ENCODE measurements around the gene HADHB.
A peak's percentile ranks its signal among the peaks of the same experiment; 100 is the strongest.

Gene HADHB

DNA sequence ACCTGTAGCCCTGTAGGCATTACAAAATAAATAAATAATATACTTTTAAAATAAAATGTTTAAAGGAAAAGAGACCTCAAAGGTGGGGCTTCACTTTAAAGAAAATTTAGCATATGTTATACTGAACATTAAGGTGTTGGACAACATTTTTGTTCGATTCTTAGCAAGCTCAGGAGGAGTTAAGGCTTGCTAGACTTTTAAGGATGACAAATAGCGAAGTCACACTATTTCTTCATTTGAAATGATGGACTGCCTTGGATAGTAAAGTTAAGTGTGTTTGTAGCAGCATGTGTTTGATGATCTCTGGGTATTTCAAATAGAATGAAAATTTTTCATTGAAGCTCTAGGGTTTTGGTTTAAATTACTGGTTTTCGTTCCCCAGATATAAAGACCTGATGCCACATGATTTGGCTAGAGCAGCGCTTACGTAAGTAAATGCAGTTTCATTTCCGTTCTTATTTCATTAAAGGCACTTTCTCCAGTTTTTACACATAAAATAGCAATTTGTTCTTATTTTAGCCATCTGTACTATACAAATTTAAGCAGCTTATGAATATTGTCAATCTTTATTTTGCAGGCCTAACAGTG is 24.9 kb downstream of the HADHB start:
- in situ Hi-C loops (cut with HindIII; ENCODE audit: low pct_ligation_motif_present, low sequenced_read_pairs): no loop called here
- TF ChIP-seq, protein P1, sequence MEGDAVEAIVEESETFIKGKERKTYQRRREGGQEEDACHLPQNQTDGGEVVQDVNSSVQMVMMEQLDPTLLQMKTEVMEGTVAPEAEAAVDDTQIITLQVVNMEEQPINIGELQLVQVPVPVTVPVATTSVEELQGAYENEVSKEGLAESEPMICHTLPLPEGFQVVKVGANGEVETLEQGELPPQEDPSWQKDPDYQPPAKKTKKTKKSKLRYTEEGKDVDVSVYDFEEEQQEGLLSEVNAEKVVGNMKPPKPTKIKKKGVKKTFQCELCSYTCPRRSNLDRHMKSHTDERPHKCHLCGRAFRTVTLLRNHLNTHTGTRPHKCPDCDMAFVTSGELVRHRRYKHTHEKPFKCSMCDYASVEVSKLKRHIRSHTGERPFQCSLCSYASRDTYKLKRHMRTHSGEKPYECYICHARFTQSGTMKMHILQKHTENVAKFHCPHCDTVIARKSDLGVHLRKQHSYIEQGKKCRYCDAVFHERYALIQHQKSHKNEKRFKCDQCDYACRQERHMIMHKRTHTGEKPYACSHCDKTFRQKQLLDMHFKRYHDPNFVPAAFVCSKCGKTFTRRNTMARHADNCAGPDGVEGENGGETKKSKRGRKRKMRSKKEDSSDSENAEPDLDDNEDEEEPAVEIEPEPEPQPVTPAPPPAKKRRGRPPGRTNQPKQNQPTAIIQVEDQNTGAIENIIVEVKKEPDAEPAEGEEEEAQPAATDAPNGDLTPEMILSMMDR (IDR thresholded peaks at IDR 0.05; ENCODE audit: low read depth, low read length, missing control alignments): no peak
- Histone ChIP-seq H3K27me3 (replicated peaks) (no peaks in the 10 kb centered on the region), H3K27ac (no peak overlapping the region), H3K4me3 (ENCODE audit: low read depth, low read length) (no peak overlapping the region), H3K36me3 (replicated peaks) (no peaks in the 10 kb centered on the region)
- DNase-seq: no peak

DNA sequence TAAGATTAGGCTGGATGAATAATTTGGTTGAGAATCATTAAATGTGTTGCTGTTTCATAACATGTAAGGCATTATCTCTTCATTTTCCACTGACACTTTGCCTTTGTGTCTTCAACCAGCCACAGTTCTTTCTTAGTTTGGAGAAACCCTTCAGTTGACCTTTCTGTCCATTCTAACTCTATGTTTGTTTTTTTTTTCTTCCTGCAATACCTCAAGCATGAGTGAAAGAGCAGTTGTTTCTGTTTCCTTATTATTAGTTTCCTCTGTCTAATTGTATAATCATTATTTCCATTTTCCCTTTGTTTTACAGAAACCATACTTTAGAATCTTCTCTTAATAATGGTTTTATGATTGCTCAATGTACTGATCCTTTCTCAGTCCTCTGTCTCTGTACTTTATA is 25.6 kb downstream of the HADHB start:
- no peak overlapping the region for H3K4me3 ChIP-seq (ENCODE audit: low read depth, low read length)
- DNase-seq: no peak
- H3K27ac ChIP-seq: no peak overlapping the region
- no peaks in the 10 kb centered on the region for H3K27me3 ChIP-seq (replicated peaks)
- no peaks in the 10 kb centered on the region for H3K36me3 ChIP-seq (replicated peaks)
- TF ChIP-seq, protein P1 (IDR thresholded peaks at IDR 0.05; ENCODE audit: low read depth, low read length, missing control alignments): no peak
- in situ Hi-C loops (cut with HindIII; ENCODE audit: low pct_ligation_motif_present, low sequenced_read_pairs): no loop called here

DNA sequence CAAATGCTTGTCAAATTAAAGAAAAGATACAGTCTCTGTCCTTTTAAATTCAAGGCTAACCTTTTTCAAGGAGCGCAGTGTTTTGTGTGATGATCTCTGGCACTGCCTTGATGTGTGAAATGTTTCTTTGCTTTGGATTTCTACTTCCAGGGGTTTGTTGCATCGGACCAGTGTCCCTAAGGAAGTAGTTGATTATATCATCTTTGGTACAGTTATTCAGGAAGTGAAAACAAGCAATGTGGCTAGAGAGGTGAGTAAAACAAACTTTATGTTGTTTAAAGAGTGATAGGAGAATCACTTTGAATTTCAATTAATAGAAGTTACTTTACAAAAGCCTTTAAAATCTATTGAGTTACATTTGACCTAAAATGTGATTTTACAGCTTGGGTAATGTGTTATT is 28.8 kb downstream of the HADHB start:
- no peak for DNase-seq
- no peak overlapping the region for H3K27ac ChIP-seq
- H3K36me3 ChIP-seq (replicated peaks): peaks cover 13% of the 10 kb centered on the region
- in situ Hi-C loops (cut with HindIII; ENCODE audit: low pct_ligation_motif_present, low sequenced_read_pairs): no loop called here
- no peak overlapping the region for H3K4me3 ChIP-seq (ENCODE audit: low read depth, low read length)
- TF ChIP-seq, protein P1 (IDR thresholded peaks at IDR 0.05; ENCODE audit: low read depth, low read length, missing control alignments): no peak
- H3K27me3 ChIP-seq (replicated peaks): no peaks in the 10 kb centered on the region

- peak overlapping the region; percentile 47 for H3K27ac ChIP-seq
- TF ChIP-seq, protein P1 (IDR thresholded peaks at IDR 0.05; ENCODE audit: low read depth, low read length, missing control alignments): no peak
- in situ Hi-C loops (cut with HindIII; ENCODE audit: low pct_ligation_motif_present, low sequenced_read_pairs): no loop called here
- no peaks in the 10 kb centered on the region for H3K27me3 ChIP-seq (replicated peaks)
- peak; percentile 74 for DNase-seq
- H3K4me3 ChIP-seq (ENCODE audit: low read depth, low read length): no peak overlapping the region
- H3K36me3 ChIP-seq (replicated peaks): peaks cover 19% of the 10 kb centered on the region
These were observed 29.4 kb downstream of the HADHB start for GRCh38 chr2:26274058-26274613.

- in situ Hi-C loops (cut with HindIII; ENCODE audit: low pct_ligation_motif_present, low sequenced_read_pairs): no loop called here
- Histone ChIP-seq H3K36me3 (replicated peaks) (peaks cover 28% of the 10 kb centered on the region), H3K4me3 (ENCODE audit: low read depth, low read length) (no peak overlapping the region), H3K27ac (no peak overlapping the region), H3K27me3 (replicated peaks) (no peaks in the 10 kb centered on the region)
- TF ChIP-seq, protein P1 (IDR thresholded peaks at IDR 0.05; ENCODE audit: low read depth, low read length, missing control alignments): no peak
- DNase-seq: no peak
These were observed 31.9 kb downstream of the HADHB start for GRCh38 chr2:26276484-26277227.

Measured in brain microvascular endothelial cell (primary cell).